Small intestine (tissue), 7 donors: Measurements from ENCODE around the gene CBX2. TPM values are rescaled to one million over a fixed set of nuclear protein-coding genes. Genes with fewer than 3 reads are reported as not detected.

ENCODE experiments used
- DNase-seq, 2 donors: peaks; one replicate each; pipeline versions ENCODE4 v3.0.0 to v3.0.0-alpha.2; 2013
- FAIRE-seq: peaks from 2 replicates; lab custom pipeline; 2012; peaks lifted over from hg19 to GRCh38; lab: Jason Lieb, UNC
- H3K27ac ChIP-seq, 3 donors: one replicate each; pipeline ENCODE4 v1.5.1; 2013; ENCODE audit warnings: low read length in 2 of 3, mild to moderate bottlenecking in 2 of 3, control low read depth in 1 of 3, inconsistent platforms in 1 of 3, low read depth in 1 of 3, moderate library complexity in 1 of 3
- H3K27me3 ChIP-seq, 3 donors: one replicate each; pipeline ENCODE4 v1.6.1; 2013; ENCODE audit warnings: low read length in 3 of 3, inconsistent platforms in 1 of 3; ENCODE audit not compliant: control insufficient read depth in 3 of 3, insufficient read depth in 3 of 3
- H3K36me3 ChIP-seq, 3 donors: one replicate each; pipeline ENCODE4 v1.6.1; 2013; ENCODE audit warnings: low read length in 3 of 3, inconsistent platforms in 1 of 3, low read depth in 1 of 3, mild to moderate bottlenecking in 1 of 3, moderate library complexity in 1 of 3; ENCODE audit not compliant: control insufficient read depth in 3 of 3, insufficient read depth in 2 of 3
- H3K4me1 ChIP-seq, 3 donors: one replicate each; pipeline ENCODE4 v1.6.1; 2013; ENCODE audit warnings: low read length in 2 of 3, inconsistent platforms in 1 of 3, low read depth in 1 of 3, mild to moderate bottlenecking in 1 of 3, moderate library complexity in 1 of 3; ENCODE audit not compliant: control insufficient read depth in 3 of 3, insufficient read depth in 2 of 3
- H3K4me3 ChIP-seq, 3 donors: one replicate each; pipeline ENCODE4 v1.5.1; 2013; ENCODE audit warnings: low read length in 3 of 3, control low read depth in 1 of 3, inconsistent platforms in 1 of 3, low read depth in 1 of 3, mild to moderate bottlenecking in 1 of 3, moderate library complexity in 1 of 3
- H3K9me3 ChIP-seq, 2 donors: one replicate each; pipeline ENCODE4 v1.6.1; 2013; ENCODE audit warnings: low read depth in 1 of 2, low read length in 1 of 2; ENCODE audit not compliant: control insufficient read depth in 2 of 2, insufficient read depth in 1 of 2
- WGBS, 3 donors: extraction: QIAGEN DNeasy Blood & Tissue Kit; methylation state at CpG; one replicate each; pipeline ENCODE4 v1.1.7; 2013; 5-methylcytosine and 5-hydroxymethylcytosine counted together
- polyA plus RNA-seq, 4 donors: library from polyadenylated mRNA; stranded (reverse) in 3 of 4; unstranded in 1 of 4; fragments of 200-250 nt in 3 of 4; fragments of 120-200 nt in 1 of 4; gene quantifications; one replicate each; pipeline versions ENCODE4 v1.2.1 to v1.2.3, GENCODE V29; 2013
- donor health status: healthy with polysubstance abuse.
- donor health status: control.
- donor health status: control.
- donor health status: Bipolar disorder and iron deficiency.
- donor health status: healthy.

CBX2 gene
- polyA plus RNA-seq, 4 donors = 0.22 to 12.0 (median 2.1) TPM

DNA sequence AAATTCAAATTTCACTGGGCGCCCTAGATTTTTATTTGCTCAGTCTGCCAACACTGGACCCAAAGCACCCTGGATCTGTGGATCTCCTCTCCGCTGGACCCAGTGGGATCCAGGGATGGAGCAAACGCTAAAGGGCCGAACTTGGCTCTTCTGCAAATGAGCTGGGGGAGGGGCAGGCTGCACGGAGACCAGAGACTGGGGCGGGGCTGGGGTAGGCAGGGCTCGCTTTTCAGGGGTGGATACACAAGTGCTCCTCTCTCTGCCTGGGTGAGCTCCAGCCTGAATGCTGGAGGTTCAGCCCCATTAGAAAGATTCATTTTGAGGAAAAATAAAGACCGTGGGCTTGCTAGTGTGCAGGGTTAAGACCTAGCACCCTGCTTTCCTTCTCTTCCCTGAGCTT is 52.4 kb downstream of the CBX2 start:
- H3K27me3 ChIP-seq = no peaks in the 10 kb centered on the region
- H3K9me3 ChIP-seq = peaks cover 0 to 3% of the 10 kb centered on the region in 2 donors
- H3K36me3 ChIP-seq = peaks cover 5 to 25% (median 8%) of the 10 kb centered on the region in 3 donors
- H3K27ac ChIP-seq = no peak overlapping the region
- 64 to 70% (median 70%) methylated on average over 8 of the region's 8 CpGs for WGBS, 3 donors
- FAIRE-seq = no peak
- no peak overlapping the region for H3K4me3 ChIP-seq
- no peak for DNase-seq
- H3K4me1 ChIP-seq = peaks cover 8 to 48% (median 10%) of the 10 kb centered on the region in 3 donors

DNA sequence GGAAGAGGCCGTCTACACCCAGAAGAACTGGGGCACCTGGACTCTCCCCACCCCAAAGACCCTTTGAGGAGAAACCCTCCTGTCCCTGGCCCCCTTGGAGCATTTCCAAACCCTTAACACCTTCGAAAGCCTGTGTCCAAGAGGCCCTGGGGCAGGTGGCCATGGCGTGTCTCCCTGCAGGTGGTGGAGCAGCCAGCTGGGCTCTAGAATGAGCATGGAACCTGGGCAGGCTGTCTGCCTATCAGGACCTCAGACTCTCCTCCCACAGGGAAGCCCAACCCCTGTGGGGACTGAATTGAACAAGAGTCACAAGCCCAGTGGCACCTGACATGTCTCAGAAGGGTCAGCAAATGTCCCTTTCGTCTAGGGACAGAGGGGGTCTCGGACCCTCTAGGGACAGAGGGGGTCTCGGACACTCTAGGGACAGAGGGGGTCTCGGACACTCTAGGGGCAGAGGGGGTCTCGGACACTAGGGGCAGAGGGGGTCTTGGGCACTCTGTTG is 52.9 kb downstream of the CBX2 start:
- H3K27ac ChIP-seq = no peak overlapping the region
- H3K27me3 ChIP-seq = no peaks in the 10 kb centered on the region
- H3K4me1 ChIP-seq = peaks cover 10 to 48% (median 10%) of the 10 kb centered on the region in 3 donors
- FAIRE-seq (no peak), DNase-seq (no peak)
- 81 to 86% (median 81%) methylated on average over 7 to 8 of the region's 8 CpGs for whole genome bisulfite sequencing, 3 donors
- H3K36me3 ChIP-seq = peaks cover 5 to 30% (median 8%) of the 10 kb centered on the region in 3 donors
- H3K4me3 ChIP-seq = no peak overlapping the region
- peaks cover 0 to 3% of the 10 kb centered on the region in 2 donors for H3K9me3 ChIP-seq

DNA sequence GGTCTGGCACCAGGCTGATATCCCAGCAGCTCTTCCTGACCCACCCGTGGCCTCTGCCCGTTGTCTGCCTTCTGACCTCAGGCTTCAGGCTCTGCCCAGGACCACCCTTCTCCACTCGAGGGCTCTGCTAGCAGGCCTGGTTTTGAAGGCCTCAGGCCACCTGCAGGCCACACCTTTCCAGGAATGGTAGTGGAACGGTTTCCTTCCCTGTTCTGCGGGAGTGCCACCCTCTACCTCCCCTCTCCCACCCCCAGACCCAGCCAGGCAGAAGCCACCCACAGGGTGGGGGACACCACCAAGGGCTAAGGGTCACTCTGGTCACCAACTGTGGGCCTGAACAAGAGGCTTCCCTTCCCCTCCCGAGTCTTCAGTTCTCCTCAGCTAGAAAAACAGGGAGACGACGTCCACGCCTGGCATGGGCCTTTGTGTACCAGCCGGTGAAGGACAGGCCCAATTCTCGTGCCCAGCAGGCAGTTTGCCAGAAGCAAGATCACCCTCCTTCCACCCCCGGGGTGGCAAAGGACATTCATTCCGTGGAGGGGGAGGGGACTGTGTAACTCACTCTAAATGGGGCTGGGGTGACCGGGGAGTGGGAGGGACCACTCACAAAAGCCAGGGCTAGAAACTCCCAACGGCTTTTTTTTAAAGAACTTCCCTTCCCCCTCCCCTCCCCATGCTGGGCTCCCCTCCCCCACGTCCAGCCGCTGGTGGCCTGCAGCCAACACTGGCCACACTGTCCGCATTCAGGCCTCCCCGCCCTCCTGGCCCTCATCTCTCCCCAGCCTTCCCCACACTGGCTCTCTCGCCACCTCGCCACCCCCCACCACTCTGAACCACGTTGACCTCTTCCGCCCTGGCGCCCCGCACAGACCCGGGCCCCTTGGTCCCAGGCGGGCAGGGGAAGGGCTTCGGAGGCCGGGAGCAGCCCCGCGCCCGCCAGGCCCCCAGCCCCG is 53.6 kb downstream of the CBX2 start:
- H3K36me3 ChIP-seq = peaks cover 5 to 38% (median 8%) of the 10 kb centered on the region in 3 donors
- peaks cover 10 to 51% (median 13%) of the 10 kb centered on the region in 3 donors for H3K4me1 ChIP-seq
- peaks cover 0 to 3% of the 10 kb centered on the region in 2 donors for H3K9me3 ChIP-seq
- peak overlapping the region in 1 of 3 donors; percentile 19 for H3K27ac ChIP-seq
- H3K4me3 ChIP-seq = peak overlapping the region in 2 of 3 donors; percentile 34 to 42
- FAIRE-seq (no peak), DNase-seq (peak in 1 of 2 donors; percentile 30)
- 24 to 33% (median 32%) methylated on average over 28 to 33 of the region's 33 CpGs for WGBS, 3 donors
- H3K27me3 ChIP-seq = no peaks in the 10 kb centered on the region

DNA sequence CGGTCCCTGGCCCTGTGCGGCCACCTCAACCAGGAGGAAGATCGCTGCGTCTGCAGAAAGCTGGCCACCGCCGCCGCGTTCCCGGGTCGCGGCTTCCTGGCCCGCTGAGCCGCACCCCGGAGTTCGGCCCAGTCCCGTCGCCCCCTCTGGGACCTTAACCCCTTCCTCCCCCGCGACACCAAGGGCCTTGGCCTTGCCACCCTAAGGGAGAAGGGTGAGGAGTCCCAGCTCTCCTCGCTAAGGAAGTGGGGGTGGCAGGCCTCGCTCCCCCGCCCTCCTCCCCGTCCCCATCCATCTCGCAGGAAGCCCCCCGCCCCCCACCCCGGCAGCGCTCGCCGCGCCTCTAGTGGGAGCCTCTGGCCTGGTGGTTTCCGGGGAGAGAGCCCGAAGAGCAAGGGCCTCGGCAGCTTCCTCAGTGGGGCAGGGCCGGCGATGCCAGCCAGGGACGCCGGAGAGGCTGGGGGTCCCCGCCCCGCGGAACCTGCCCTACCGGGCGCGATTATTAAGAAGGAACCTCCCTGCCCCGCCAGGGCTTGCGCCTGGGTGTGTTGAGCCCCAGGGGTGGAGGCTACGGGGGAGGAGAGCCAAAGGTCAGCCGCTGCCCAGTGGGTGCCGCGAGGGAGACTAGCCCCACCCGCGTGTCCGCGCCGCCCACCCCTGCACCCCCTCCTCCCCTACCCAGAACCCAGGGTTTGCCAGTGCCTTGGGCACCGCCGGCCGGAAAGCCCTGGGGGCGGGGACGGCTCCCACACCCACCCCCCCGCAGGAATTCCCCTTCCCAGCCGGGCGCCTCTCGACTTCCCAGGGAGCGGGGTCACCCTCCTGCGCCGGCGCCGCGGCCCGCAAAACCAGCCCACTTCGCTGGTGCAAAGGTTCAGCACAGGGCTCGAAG is 54.5 kb downstream of the CBX2 start:
- Histone ChIP-seq H3K27ac (peak overlapping the region in 1 of 3 donors; percentile 4), H3K4me1 (peaks cover 14 to 56% (median 16%) of the 10 kb centered on the region in 3 donors), H3K9me3 (peaks cover 0 to 3% of the 10 kb centered on the region in 2 donors), H3K4me3 (peak overlapping the region in 2 of 3 donors; percentile 34 to 42), H3K36me3 (peaks cover 5 to 47% (median 8%) of the 10 kb centered on the region in 3 donors), H3K27me3 (no peaks in the 10 kb centered on the region)
- FAIRE-seq (no peak), DNase-seq (peak; percentile 61 to 85)
- WGBS, 3 donors = 8 to 14% (median 13%) methylated on average over 40 to 72 of the region's 72 CpGs

DNA sequence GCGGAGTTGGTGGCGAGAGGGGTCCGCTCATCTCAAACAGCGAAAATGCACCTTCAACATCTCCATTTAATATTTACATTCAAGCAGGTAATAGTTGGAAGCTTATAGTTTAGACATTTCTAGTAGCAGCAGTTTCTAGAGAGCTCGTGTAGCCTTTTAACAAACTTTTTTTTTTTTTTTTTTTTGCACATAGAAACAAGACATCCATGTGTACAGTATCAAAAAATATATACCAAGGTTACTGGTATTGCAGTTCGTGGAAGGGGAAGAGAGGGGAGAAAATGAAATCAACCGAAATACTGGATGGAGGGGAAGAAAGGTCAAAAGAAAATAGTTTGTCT is 55.1 kb downstream of the CBX2 start:
- 48 to 76% (median 48%) methylated on average over 7 of the region's 7 CpGs for WGBS, 3 donors
- no peak overlapping the region for H3K27ac ChIP-seq
- H3K36me3 ChIP-seq = peaks cover 5 to 53% (median 8%) of the 10 kb centered on the region in 3 donors
- peaks cover 14 to 58% (median 16%) of the 10 kb centered on the region in 3 donors for H3K4me1 ChIP-seq
- peak overlapping the region in 2 of 3 donors; percentile 34 to 42 for H3K4me3 ChIP-seq
- FAIRE-seq (no peak), DNase-seq (no peak)
- H3K27me3 ChIP-seq = no peaks in the 10 kb centered on the region
- H3K9me3 ChIP-seq = peaks cover 0 to 3% of the 10 kb centered on the region in 2 donors

DNA sequence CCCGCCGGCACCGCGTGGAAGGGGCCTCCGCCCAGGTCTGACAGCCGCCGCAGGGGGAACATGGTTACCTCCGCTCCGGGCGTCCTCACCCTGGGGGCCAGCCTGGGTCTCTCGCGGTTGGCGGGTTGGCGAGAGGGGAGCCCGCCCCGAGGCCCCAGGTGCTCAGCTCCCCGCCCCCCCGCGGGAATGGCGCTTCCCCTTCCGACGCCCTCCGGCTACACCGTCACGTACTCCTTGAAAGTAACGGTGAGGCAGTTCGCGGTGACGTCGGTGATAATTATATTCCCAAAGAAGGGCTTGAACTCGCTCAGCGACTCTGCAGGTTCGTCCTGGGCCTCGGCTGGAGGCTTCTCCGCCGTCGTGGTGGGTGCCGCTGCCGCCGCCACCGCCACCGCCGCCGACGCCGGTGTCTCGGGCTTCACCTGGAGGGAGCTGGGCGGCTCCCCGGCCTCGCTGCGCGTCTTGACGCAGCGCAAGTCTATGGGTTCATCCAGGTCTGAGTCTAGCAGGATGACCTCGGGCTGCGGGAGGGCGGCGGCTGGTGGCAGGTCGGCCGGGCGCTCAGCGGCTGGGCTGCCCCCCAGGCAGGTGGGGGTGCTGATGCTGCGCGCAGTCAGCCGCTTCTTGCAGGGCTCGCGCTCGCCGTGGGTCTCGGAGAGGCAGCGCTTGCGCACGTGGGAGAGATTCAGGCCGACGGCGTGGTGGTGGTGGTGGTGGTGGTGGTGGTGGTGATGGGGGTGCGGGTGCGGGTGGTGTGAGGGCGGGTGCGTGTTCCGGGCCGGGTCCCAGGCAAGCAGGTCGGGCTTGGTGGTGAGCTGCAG is 56.0 kb downstream of the CBX2 start:
- FAIRE-seq (no peak), DNase-seq (no peak)
- 90 to 95% (median 93%) methylated on average over 72 to 83 of the region's 83 CpGs for WGBS, 3 donors
- Histone ChIP-seq H3K27me3 (no peaks in the 10 kb centered on the region), H3K9me3 (peaks cover 0 to 3% of the 10 kb centered on the region in 2 donors), H3K4me1 (peaks cover 14 to 55% (median 16%) of the 10 kb centered on the region in 3 donors), H3K4me3 (no peak overlapping the region), H3K27ac (no peak overlapping the region), H3K36me3 (peaks cover 5 to 55% (median 8%) of the 10 kb centered on the region in 3 donors)

DNA sequence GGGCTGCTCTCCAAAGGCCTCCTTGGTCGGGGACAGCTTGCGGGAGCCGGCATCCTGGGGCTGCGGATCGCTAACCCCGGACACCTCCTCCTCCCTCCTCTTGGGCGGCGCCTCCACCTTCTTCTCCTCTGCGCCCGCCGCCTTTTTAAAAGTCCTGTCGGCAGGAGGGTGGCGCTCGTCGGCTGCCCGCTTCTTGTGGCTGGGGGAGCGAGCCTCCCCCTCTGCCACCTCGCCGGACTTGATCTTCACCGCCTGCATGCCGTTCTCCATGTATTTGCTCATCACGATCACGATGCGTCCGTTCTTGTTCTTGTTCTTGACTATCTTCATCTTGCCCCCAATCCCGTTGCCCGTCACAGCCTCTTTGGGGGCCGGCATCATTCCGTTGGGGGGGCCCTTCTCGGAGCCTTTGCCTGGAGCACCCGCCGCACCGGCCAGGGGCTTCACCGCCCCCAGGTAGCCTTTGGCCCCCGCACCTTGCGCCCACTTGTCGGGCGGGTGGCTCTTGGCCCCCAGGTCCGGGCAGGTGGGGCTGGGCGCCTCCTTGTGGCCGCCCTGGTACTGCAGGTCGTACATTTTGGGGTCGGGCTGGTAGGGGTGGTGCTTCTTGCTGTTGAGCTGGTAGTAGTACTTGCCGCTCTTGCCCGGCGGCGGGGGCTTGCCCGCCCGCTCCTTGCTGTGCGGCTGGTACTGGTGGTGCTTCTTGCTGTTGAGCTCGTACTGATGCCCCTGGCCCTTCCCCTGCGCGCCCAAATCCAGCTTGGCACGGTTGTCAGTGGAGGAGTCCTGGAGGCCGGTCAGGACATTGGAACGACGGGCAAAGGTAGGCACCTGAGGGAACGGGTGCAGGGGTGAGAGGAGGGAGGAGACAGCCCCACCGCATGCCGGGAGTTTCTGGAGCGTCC is 56.9 kb downstream of the CBX2 start:
- 89 to 91% (median 90%) methylated on average over 56 to 61 of the region's 61 CpGs for WGBS, 3 donors
- Histone ChIP-seq H3K27me3 (peaks cover 0 to 1% (median 0%) of the 10 kb centered on the region in 3 donors), H3K36me3 (peaks cover 5 to 55% (median 8%) of the 10 kb centered on the region in 3 donors), H3K27ac (no peak overlapping the region), H3K4me1 (peaks cover 14 to 56% (median 16%) of the 10 kb centered on the region in 3 donors), H3K9me3 (peaks cover 0 to 3% of the 10 kb centered on the region in 2 donors), H3K4me3 (no peak overlapping the region)
- FAIRE-seq = no peak
- no peak for DNase-seq
